HepG2 (cell line): ENCODE results near the gene C13orf42.

Experiments used
- BRCA1 ChIP-seq: sonication (generic); formaldehyde crosslinking; IDR thresholded peaks from 2 replicates; pipeline ENCODE4 v1.4.0; 2020; ENCODE audit warnings: missing genetic modification reagents
- CHD4 ChIP-seq: fragments of 200-600 bp; sonication (generic); IDR thresholded peaks from 2 replicates; pipeline ENCODE4 v1.7.0; 2017; ENCODE audit warnings: mild to moderate bottlenecking, low read length, borderline replicate concordance
- CTCF ChIP-seq: sonication (generic); formaldehyde crosslinking; IDR thresholded peaks from 2 replicates; pipeline ENCODE4 v1.5.0; 2020; ENCODE audit warnings: mild to moderate bottlenecking, missing genetic modification reagents, moderate library complexity
- EZH2 ChIP-seq: conservative IDR thresholded peaks from 2 replicates; pipeline ENCODE4 v1.6.1; 2012; ENCODE audit warnings: mild to moderate bottlenecking, low read depth, low read length, moderate library complexity
- HBP1 ChIP-seq: IDR thresholded peaks from 2 replicates; pipeline ENCODE4 v1.6.1; 2016; ENCODE audit warnings: low read depth, control low read depth
- HOXA7 ChIP-seq: sonication (generic); formaldehyde crosslinking; IDR thresholded peaks from 2 replicates; pipeline ENCODE4 v1.8.1; 2022; ENCODE audit warnings: mild to moderate bottlenecking, missing genetic modification reagents, moderate library complexity
- NFIC ChIP-seq: IDR thresholded peaks from 2 replicates; pipeline ENCODE4 v1.6.1; 2012; ENCODE audit warnings: mild to moderate bottlenecking, low read length, inconsistent platforms
- POLR2AphosphoS5 ChIP-seq: IDR thresholded peaks from 2 replicates; pipeline ENCODE4 v1.6.1; 2012; ENCODE audit warnings: low read depth, low read length
- POLR2G ChIP-seq: fragments of 200-400 bp; formaldehyde crosslinking; IDR thresholded peaks from 2 replicates; pipeline ENCODE4 v1.6.1; 2018; ENCODE audit warnings: mild to moderate bottlenecking, low read depth, low read length, moderate library complexity
- SP1 ChIP-seq, 2 experiments: fragments of 450-650 bp in 1 of 2; sonication (generic) in 1 of 2; formaldehyde crosslinking in 1 of 2; IDR thresholded peaks; 2 replicates each; pipeline versions ENCODE4 v1.4.0 to v1.6.1; 2016 to 2020; ENCODE audit warnings: missing genetic modification reagents in 1 of 2
- TAF1 ChIP-seq: sonication (generic); formaldehyde crosslinking; IDR thresholded peaks from 2 replicates; pipeline ENCODE4 v1.4.0; 2020; ENCODE audit warnings: missing genetic modification reagents
- TP53 ChIP-seq: sonication (generic); formaldehyde crosslinking; conservative IDR thresholded peaks from 2 replicates; pipeline ENCODE4 v1.4.0; 2020; ENCODE audit warnings: missing genetic modification reagents
- UBTF ChIP-seq: sonication (generic); formaldehyde crosslinking; IDR thresholded peaks from 2 replicates; pipeline ENCODE4 v1.4.0; 2020; ENCODE audit warnings: mild to moderate bottlenecking, missing genetic modification reagents
- ZNF788 ChIP-seq: sonication (generic); formaldehyde crosslinking; IDR thresholded peaks from 2 replicates; pipeline ENCODE4 v1.5.0; 2020; ENCODE audit warnings: mild to moderate bottlenecking, missing genetic modification reagents, borderline replicate concordance

GRCh38 chr13:51154029-51154555, 43.0 kb upstream of the C13orf42 start:
- TF ChIP-seq SP1 (IDR thresholded peaks at IDR 0.05), result no peak
- TF ChIP-seq SP1 (CRISPR knock-in tag; IDR thresholded peaks at IDR 0.05), result no peak
- no peak for TF ChIP-seq ZNF788
- no peak for TF ChIP-seq POLR2G
- TF ChIP-seq BRCA1 (CRISPR knock-in tag), result no peak
- no peak for TF ChIP-seq CTCF (CRISPR knock-in tag)
- no peak for TF ChIP-seq TP53 (CRISPR knock-in tag)
- no peak for TF ChIP-seq CHD4
- no peak for TF ChIP-seq EZH2
- TF ChIP-seq HOXA7 (CRISPR knock-in tag), result no peak
- TF ChIP-seq HBP1 (CRISPR knock-in tag), result no peak
- no peak for TF ChIP-seq UBTF (CRISPR knock-in tag)
- no peak for TF ChIP-seq POLR2AphosphoS5
- TF ChIP-seq NFIC, result no peak
- no peak for TF ChIP-seq TAF1 (CRISPR knock-in tag)
